Kidney capillary endothelial cell (primary cell): ENCODE data around the gene TPBG.

Source experiments
- DNase-seq: peaks from one replicate; pipeline ENCODE4 v3.0.0-alpha.2; 2018; ENCODE audit warnings: low spot score

TPBG gene, protein sequence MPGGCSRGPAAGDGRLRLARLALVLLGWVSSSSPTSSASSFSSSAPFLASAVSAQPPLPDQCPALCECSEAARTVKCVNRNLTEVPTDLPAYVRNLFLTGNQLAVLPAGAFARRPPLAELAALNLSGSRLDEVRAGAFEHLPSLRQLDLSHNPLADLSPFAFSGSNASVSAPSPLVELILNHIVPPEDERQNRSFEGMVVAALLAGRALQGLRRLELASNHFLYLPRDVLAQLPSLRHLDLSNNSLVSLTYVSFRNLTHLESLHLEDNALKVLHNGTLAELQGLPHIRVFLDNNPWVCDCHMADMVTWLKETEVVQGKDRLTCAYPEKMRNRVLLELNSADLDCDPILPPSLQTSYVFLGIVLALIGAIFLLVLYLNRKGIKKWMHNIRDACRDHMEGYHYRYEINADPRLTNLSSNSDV

GRCh38 chr6:82363428-82364086, at the start of gene TPBG:
Gene TPBG, plus strand, starts transcription at chr6:82363817. Its CDS starts 1,145 bp downstream, at chr6:82364962.
- DNase-seq, result peak; percentile 16

GRCh38 chr6:82322386-82322785, 41.2 kb upstream of the TPBG start:
- no peak for DNase-seq

GRCh38 chr6:82329766-82330165, 33.9 kb upstream of the TPBG start:
- no peak for DNase-seq

- DNase-seq, result no peak
Measured at GRCh38 chr6:82330171-82330804, 33.3 kb upstream of the TPBG start.

GRCh38 chr6:82331031-82331773, 32.4 kb upstream of the TPBG start:
- no peak for DNase-seq

DNA sequence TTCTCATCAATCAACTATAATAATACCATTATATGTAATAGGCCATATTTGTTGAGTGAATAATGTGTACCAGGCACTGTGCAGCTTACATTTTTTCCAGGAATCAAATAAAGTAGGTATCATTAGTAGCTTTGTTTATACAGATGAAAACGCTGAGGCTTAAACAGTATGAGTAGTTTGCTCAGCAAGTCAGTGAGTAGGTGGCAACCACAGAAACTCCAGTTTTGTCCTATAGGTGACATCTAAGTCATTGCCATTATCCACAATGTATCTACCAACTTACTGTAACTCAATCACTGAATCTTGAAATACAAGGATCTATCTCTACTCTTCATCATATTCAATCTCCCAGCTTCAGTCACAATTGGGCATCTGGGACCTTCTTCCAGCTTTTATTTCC, 29.8 kb upstream of the TPBG start:
- DNase-seq, result no peak

DNA sequence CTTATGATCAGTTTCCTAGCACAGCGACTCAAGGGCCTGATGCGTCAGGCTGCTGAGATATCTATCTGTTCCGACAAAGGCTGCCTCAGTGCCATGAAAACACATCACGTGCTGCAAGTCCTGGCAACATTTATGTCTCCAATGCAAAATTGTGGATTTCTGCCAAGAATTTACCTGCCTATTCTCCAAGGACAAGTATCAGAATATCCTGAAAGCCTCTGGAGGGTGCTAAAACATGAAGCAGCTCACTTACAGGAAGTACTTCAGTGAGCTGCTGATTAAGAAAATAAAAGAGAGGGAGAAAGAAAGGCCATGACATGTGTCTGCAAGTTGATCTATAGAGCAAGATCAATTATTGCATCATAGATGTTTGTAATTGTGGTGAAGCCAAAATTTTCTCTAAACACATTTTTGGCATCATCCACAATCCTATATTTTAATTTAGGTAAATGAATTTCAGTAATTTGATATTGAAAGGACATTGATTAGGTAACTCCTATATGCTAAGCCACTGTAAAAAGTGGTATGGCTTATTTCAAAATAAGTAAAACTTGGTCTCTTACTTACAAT, 25.8 kb upstream of the TPBG start:
- DNase-seq, result no peak

DNA sequence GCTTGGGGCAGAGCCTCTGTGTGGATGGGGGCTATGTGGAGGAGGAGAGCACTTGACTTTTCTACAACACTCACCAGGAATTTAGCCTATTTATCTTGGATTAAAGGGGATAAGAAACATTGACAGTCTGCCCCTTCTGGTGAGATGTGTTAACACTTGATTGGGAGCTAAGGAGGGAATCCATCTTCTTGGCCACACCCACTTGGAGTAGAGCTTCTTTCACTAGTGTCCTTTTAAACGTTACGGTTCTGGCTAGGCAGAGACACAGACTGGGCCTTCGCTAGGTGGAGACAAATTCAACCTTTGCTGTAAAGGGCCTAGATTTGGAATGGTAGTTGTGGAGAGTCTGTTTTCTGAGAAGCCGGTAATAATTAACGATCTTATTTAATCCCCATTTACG, 15.5 kb upstream of the TPBG start:
- no peak for DNase-seq

GRCh38 chr6:82353848-82354247, 9.8 kb upstream of the TPBG start:
- DNase-seq, result no peak

- no peak for DNase-seq
Measured at GRCh38 chr6:82360552-82360951, 3.1 kb upstream of the TPBG start.

DNA sequence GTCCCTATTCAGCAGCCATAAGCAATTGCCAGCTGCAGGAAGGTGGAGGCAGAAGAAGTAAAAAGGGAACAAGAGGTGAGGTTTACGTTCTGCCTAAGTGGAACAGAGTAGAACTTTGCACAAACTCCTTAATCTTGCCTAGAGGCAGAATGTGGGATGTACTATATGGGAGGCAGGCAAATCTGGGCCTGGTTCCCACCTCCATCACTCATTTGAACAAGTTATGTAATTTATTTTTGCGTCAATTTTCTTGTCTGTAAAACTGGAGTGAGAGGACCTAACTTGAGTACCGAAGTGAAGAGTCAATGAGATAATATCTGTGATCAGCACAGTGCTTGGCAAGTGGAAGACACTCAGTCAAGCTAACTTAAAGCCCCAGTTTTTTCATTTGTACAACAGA, 2.0 kb upstream of the TPBG start:
- no peak for DNase-seq

- DNase-seq, result no peak
Measured at GRCh38 chr6:82362144-82362543, 1.5 kb upstream of the TPBG start.

DNA sequence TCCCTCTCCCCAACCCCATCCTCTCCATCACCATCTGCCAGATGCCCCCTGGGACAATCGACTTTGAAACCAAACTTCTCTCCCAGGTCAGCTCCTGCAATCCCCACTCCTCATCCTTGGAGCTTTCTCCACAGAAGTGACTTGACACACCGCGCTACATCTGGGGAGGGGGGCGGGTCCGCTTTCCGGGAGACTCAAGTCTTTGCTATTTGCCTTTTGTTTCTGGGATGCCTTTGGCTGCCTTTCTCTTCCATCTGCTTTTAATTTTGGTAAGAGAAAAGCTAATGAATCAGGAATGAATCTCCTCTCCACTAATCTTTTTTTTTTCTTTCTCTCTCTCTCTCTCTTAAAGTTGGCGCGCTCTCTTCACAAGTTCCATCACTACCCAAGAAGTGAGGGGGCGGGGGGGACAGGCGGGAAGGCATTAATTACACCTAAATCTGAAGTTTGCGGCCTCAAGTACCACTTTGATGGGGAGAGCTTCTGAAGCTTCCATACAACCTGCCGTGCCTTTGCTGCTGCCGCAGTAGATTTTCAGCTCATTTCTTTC, 664 bp upstream of the TPBG start:
- DNase-seq, result no peak

GRCh38 chr6:82364087-82365015, 734 bp downstream of the TPBG start:
- DNase-seq, result peak; percentile 27

DNA sequence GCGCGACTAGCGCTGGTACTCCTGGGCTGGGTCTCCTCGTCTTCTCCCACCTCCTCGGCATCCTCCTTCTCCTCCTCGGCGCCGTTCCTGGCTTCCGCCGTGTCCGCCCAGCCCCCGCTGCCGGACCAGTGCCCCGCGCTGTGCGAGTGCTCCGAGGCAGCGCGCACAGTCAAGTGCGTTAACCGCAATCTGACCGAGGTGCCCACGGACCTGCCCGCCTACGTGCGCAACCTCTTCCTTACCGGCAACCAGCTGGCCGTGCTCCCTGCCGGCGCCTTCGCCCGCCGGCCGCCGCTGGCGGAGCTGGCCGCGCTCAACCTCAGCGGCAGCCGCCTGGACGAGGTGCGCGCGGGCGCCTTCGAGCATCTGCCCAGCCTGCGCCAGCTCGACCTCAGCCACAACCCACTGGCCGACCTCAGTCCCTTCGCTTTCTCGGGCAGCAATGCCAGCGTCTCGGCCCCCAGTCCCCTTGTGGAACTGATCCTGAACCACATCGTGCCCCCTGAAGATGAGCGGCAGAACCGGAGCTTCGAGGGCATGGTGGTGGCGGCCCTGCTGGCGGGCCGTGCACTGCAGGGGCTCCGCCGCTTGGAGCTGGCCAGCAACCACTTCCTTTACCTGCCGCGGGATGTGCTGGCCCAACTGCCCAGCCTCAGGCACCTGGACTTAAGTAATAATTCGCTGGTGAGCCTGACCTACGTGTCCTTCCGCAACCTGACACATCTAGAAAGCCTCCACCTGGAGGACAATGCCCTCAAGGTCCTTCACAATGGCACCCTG, 1.6 kb downstream of the TPBG start:
- DNase-seq, result peak; percentile 10

DNA sequence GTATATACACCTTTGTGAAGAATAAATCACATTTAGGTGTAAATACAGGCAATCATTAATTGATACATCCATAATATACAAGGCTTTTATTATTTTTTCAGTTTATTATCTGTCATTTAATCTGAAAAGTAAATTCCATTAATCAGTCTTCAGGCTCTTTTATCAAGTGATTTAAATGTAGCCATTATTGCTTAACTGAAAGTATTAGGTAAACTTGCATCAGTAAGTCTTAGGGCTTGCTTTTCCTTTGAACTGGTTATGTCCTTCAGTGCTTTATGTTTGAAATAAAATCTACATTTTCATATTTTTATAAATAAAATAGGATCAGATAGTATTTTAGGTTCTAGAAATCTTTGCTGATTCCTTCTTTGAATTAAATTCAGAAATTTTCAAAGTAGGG, 4.1 kb downstream of the TPBG start:
- DNase-seq, result no peak

DNA sequence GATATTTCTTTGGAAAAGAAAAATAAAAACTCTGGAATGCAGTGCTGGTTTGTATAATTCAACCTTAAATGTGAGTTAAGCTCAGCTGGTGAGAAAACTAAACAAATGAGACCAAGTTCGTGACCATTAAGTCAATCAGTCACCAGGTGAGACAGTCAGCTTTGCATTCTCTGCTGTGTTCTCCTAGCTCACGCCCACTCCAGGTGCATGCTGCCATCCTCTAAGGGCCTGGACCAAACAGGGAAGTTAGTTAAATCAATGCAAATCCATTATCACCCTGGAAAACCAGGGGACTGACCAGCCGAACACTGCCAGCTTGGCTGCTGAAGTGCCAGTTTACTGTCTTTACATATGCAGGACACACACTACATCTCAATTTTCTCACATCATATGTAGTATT, 7.2 kb downstream of the TPBG start:
- DNase-seq, result no peak

- DNase-seq, result peak; percentile 38
Measured at GRCh38 chr6:82371799-82372546, 8.4 kb downstream of the TPBG start.

GRCh38 chr6:82372656-82373055, 9.0 kb downstream of the TPBG start:
- DNase-seq, result no peak
